PC-9 (cell line): ENCODE measurements around the gene TRAF2.

Experiments used
- EZH2 ChIP-seq: fragments of 200-600 bp; sonication (generic); IDR thresholded peaks from 2 replicates; pipeline ENCODE4 v1.8.0; 2017; ENCODE audit warnings: antibody characterized with exemption, low read depth
- TF ChIP-seq, protein P1 (sequence below): fragments of 200-600 bp; sonication (generic); conservative IDR thresholded peaks from 2 replicates; pipeline ENCODE4 v1.6.1; 2017; ENCODE audit warnings: mixed run types, antibody characterized with exemption, mild to moderate bottlenecking, moderate library complexity

DNA sequence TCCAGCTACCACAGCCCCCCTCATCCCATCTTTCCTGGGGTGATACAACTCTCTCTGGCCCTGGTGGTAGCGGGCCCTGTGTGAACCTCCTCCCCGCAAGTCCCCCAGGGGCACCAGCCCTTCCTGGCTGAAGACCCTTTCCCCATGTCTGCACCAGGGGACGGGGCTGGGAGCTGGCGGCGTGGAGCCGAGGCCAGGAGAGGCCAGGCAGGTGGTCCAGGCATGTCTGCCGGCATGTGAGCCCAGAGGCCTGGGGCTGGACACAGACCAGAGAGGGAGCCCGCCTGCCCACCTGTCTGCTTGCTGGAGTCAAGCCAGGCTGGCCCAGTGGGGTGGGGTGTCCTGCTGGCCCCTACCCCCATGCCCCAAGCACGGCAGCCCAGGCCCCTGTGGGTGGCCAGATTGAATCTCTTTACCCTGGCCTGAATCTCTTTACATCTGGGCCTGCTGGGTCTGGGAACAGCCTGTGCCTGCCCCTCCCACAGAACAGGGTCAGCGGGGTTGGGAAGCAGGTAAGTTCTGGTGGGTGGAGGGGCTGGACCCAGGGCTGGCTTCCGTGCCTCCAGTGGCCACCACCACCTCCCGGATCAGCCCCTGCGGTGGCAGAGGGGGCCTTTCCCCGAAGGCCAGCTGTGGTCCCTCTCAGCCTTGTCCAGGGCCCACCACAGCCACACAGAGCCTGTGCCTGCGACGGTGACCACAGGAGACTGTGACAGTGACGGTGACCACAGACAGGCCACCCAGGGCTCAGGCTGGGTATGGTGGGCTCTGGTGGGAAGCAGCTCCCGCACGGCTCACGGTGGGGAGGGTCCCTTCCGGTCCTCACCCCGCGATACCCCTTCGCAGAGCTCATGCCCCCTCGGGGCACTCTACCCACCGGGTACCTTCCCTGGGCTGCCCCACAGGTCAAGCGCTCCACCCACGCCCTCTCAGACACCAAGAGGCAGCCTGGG lies 72.9 kb downstream of the TRAF2 start:
- TF ChIP-seq EZH2, result no peak
- TF ChIP-seq, protein P1, sequence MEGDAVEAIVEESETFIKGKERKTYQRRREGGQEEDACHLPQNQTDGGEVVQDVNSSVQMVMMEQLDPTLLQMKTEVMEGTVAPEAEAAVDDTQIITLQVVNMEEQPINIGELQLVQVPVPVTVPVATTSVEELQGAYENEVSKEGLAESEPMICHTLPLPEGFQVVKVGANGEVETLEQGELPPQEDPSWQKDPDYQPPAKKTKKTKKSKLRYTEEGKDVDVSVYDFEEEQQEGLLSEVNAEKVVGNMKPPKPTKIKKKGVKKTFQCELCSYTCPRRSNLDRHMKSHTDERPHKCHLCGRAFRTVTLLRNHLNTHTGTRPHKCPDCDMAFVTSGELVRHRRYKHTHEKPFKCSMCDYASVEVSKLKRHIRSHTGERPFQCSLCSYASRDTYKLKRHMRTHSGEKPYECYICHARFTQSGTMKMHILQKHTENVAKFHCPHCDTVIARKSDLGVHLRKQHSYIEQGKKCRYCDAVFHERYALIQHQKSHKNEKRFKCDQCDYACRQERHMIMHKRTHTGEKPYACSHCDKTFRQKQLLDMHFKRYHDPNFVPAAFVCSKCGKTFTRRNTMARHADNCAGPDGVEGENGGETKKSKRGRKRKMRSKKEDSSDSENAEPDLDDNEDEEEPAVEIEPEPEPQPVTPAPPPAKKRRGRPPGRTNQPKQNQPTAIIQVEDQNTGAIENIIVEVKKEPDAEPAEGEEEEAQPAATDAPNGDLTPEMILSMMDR, result no peak
